PC-9 (cell line): ENCODE measurements around the gene SSUH2. TPM values are rescaled to one million over a fixed set of nuclear protein-coding genes. Genes with fewer than 3 reads are reported as not detected.

Experiments
- BruUV-seq: library from RNA; stranded (reverse); fragments of 400-500 nt; replicated peaks from 2 replicates; lab custom pipeline; 2021; lab: Mats Ljungman, UMichigan
- CTCF ChIA-PET: fragments of 300-600 bp; sonication (Branson Sonifier 250); formaldehyde crosslinking; loops from one replicate; lab custom pipeline; 2022; ENCODE audit warnings: antibody characterized with exemption; lab: Charles Lee
- POLR2A ChIA-PET: fragments of 300-600 bp; sonication (Branson Sonifier 250); formaldehyde crosslinking; loops from one replicate; lab custom pipeline; 2022; ENCODE audit warnings: antibody characterized with exemption; ENCODE audit not compliant: unreplicated experiment; lab: Charles Lee
- DNase-seq, 2 experiments: peaks; one replicate each; pipeline versions ENCODE4 v3.0.0 to v3.0.0-alpha.2; 2015 to 2022; ENCODE audit warnings: mixed read lengths in 1 of 2
- H2AFZ ChIP-seq: fragments of 200-600 bp; sonication (generic); 2 replicates; pipeline ENCODE4 v1.8.1; 2017; ENCODE audit warnings: antibody characterized with exemption
- H3F3A ChIP-seq: fragments of 200-600 bp; sonication (generic); 2 replicates; pipeline ENCODE4 v1.8.1; 2017; ENCODE audit warnings: antibody characterized with exemption, mild to moderate bottlenecking, low read depth; ENCODE audit not compliant: insufficient read depth
- H3K27ac ChIP-seq: fragments of 200-600 bp; sonication (generic); 2 replicates; pipeline ENCODE4 v1.6.1; 2016; ENCODE audit warnings: mixed run types
- H3K27me3 ChIP-seq: fragments of 200-600 bp; sonication (generic); 2 replicates; pipeline ENCODE4 v1.6.1; 2016; ENCODE audit warnings: low read depth, mixed run types; ENCODE audit not compliant: insufficient read depth
- H3K36me3 ChIP-seq: fragments of 200-600 bp; sonication (generic); 2 replicates; pipeline ENCODE4 v1.6.1; 2016; ENCODE audit warnings: low read depth, mixed run types
- H3K4me1 ChIP-seq: fragments of 200-600 bp; sonication (generic); replicated peaks from 2 replicates; pipeline ENCODE4 v1.6.1; 2016; ENCODE audit warnings: mixed run types; ENCODE audit not compliant: insufficient read depth
- H3K4me2 ChIP-seq: fragments of 200-600 bp; sonication (generic); 2 replicates; pipeline ENCODE4 v1.6.1; 2017; ENCODE audit warnings: mixed run types
- H3K4me3 ChIP-seq: fragments of 200-600 bp; sonication (generic); 2 replicates; pipeline ENCODE4 v1.6.1; 2016; ENCODE audit warnings: mixed run types
- H3K79me2 ChIP-seq: fragments of 200-600 bp; sonication (generic); 2 replicates; pipeline ENCODE4 v1.6.1; 2017; ENCODE audit warnings: low read depth, mixed run types
- H3K9me2 ChIP-seq: fragments of 200-600 bp; sonication (generic); 2 replicates; pipeline ENCODE4 v1.8.1; 2017; ENCODE audit warnings: mild to moderate bottlenecking; ENCODE audit not compliant: insufficient read depth
- H3K9me3 ChIP-seq: fragments of 200-600 bp; sonication (generic); 2 replicates; pipeline ENCODE4 v1.8.1; 2016; ENCODE audit warnings: low read depth; ENCODE audit not compliant: insufficient read depth
- H4K20me1 ChIP-seq: fragments of 200-600 bp; sonication (generic); 2 replicates; pipeline ENCODE4 v1.8.1; 2017; ENCODE audit not compliant: insufficient read depth
- CTCF ChIP-seq: fragments of 200-600 bp; sonication (generic); conservative IDR thresholded peaks from 2 replicates; pipeline ENCODE4 v1.6.1; 2017; ENCODE audit warnings: mixed run types, antibody characterized with exemption, mild to moderate bottlenecking, moderate library complexity
- EZH2 ChIP-seq: fragments of 200-600 bp; sonication (generic); IDR thresholded peaks from 2 replicates; pipeline ENCODE4 v1.8.0; 2017; ENCODE audit warnings: antibody characterized with exemption, low read depth
- intact Hi-C: fragments of 100-400 bp; cut with micrococcal nuclease; formaldehyde crosslinking; loops from one replicate; pipeline ENCODE4 v1.10.0; 2022; ENCODE audit not compliant: unreplicated experiment
- total RNA-seq: library from RNA; stranded (reverse); gene quantifications from 2 replicates; pipeline ENCODE4 v1.2.3, GENCODE V29; 2021

Gene SSUH2
- total RNA-seq, 1 experiment from 2014 or later = 1.6 TPM

GRCh38 chr3:8650583-8651416, 6.2 kb upstream of the SSUH2 start:
- Histone ChIP-seq H3F3A (no peaks in the 10 kb centered on the region), H3K9me3 (no peaks in the 10 kb centered on the region), H2AFZ (no peak overlapping the region), H3K4me2 (no peak overlapping the region), H3K27me3 (no peaks in the 10 kb centered on the region), H3K27ac (no peak overlapping the region), H4K20me1 (no peaks in the 10 kb centered on the region), H3K9me2 (no peaks in the 10 kb centered on the region), H3K4me3 (no peak overlapping the region), H3K79me2 (no peaks in the 10 kb centered on the region), H3K36me3 (no peaks in the 10 kb centered on the region), H3K4me1 (no peaks in the 10 kb centered on the region)
- POLR2A ChIA-PET = no interaction called here
- TF ChIP-seq CTCF (no peak), EZH2 (no peak)
- DNase-seq = no peak
- intact Hi-C loops = no loop called here
- CTCF ChIA-PET = no interaction called here
- BruUV-seq = no TSS peak

- Histone ChIP-seq H3K36me3 (no peaks in the 10 kb centered on the region), H3K27ac (no peak overlapping the region), H4K20me1 (no peaks in the 10 kb centered on the region), H3K4me2 (no peak overlapping the region), H3K4me3 (no peak overlapping the region), H3K9me3 (no peaks in the 10 kb centered on the region), H3K4me1 (no peaks in the 10 kb centered on the region), H3F3A (no peaks in the 10 kb centered on the region), H3K9me2 (no peaks in the 10 kb centered on the region), H3K27me3 (no peaks in the 10 kb centered on the region), H2AFZ (no peak overlapping the region), H3K79me2 (no peaks in the 10 kb centered on the region)
- ChIA-PET CTCF (no interaction called here), POLR2A (no interaction called here)
- no peak for TF ChIP-seq CTCF
- TF ChIP-seq EZH2 = no peak
- no TSS peak for BruUV-seq
- DNase-seq = no peak
- intact Hi-C loops = no loop called here
Observed at GRCh38 chr3:8649757-8650156, 5.2 kb upstream of the SSUH2 start.

GRCh38 chr3:8648909-8649741, 4.5 kb upstream of the SSUH2 start:
- intact Hi-C loops = no loop called here
- CTCF ChIA-PET = no interaction called here
- no peaks in the 10 kb centered on the region for H3F3A ChIP-seq
- H3K27me3 ChIP-seq = no peaks in the 10 kb centered on the region
- no peak for DNase-seq
- no peaks in the 10 kb centered on the region for H3K36me3 ChIP-seq
- H3K79me2 ChIP-seq = no peaks in the 10 kb centered on the region
- BruUV-seq = no TSS peak
- POLR2A ChIA-PET = no interaction called here
- H3K27ac ChIP-seq = no peak overlapping the region
- no peaks in the 10 kb centered on the region for H3K4me1 ChIP-seq
- TF ChIP-seq EZH2 (no peak), CTCF (no peak)
- no peak overlapping the region for H3K4me3 ChIP-seq
- H4K20me1 ChIP-seq = no peaks in the 10 kb centered on the region
- no peaks in the 10 kb centered on the region for H3K9me3 ChIP-seq
- no peak overlapping the region for H2AFZ ChIP-seq
- no peak overlapping the region for H3K4me2 ChIP-seq
- H3K9me2 ChIP-seq = no peaks in the 10 kb centered on the region
